MM.1S (cell line): ENCODE results near the gene PROB1.

Experiments used
- DNase-seq: peaks from one replicate; pipeline ENCODE4 v3.0.0-alpha.2; 2015
- H2AFZ ChIP-seq: fragments of 300-600 bp; sonication (generic); 2 replicates; pipeline ENCODE4 v1.6.0; 2016; ENCODE audit warnings: antibody characterized with exemption, low read length
- H3F3A ChIP-seq: fragments of 300-600 bp; sonication (generic); 2 replicates; pipeline ENCODE4 v1.6.1; 2016; ENCODE audit warnings: mild to moderate bottlenecking, antibody characterized with exemption, low read length, moderate library complexity, mixed read lengths; ENCODE audit not compliant: insufficient read depth
- H3K27ac ChIP-seq: fragments of 300-600 bp; sonication (generic); 2 replicates; pipeline ENCODE4 v1.5.1; 2016; ENCODE audit warnings: mild to moderate bottlenecking, low read length
- H3K27me3 ChIP-seq: fragments of 300-600 bp; sonication (generic); replicated peaks from 2 replicates; pipeline ENCODE4 v1.6.0; 2016; ENCODE audit warnings: low read length; ENCODE audit not compliant: insufficient read depth
- H3K36me3 ChIP-seq: fragments of 300-600 bp; sonication (generic); replicated peaks from 2 replicates; pipeline ENCODE4 v1.6.1; 2016; ENCODE audit warnings: mild to moderate bottlenecking, low read length, mixed read lengths; ENCODE audit not compliant: insufficient read depth
- H3K4me1 ChIP-seq: fragments of 300-600 bp; sonication (generic); 2 replicates; pipeline ENCODE4 v1.6.1; 2016; ENCODE audit warnings: low read length, mixed read lengths
- H3K4me2 ChIP-seq: fragments of 300-600 bp; sonication (generic); 2 replicates; pipeline ENCODE4 v1.6.0; 2016; ENCODE audit warnings: low read depth, low read length
- H3K4me3 ChIP-seq: fragments of 300-600 bp; sonication (generic); 2 replicates; pipeline ENCODE4 v1.5.1; 2016; ENCODE audit warnings: low read length, mixed read lengths
- H3K79me2 ChIP-seq: fragments of 300-600 bp; sonication (generic); 2 replicates; pipeline ENCODE4 v1.6.1; 2016; ENCODE audit warnings: mixed run types, low read length, mixed read lengths
- H3K9ac ChIP-seq: fragments of 300-600 bp; sonication (generic); 2 replicates; pipeline ENCODE4 v1.6.1; 2016; ENCODE audit warnings: low read length, mixed read lengths
- H3K9me2 ChIP-seq: fragments of 300-600 bp; sonication (generic); replicated peaks from 2 replicates; pipeline ENCODE4 v1.6.1; 2016; ENCODE audit warnings: mild to moderate bottlenecking, low read length, mixed read lengths; ENCODE audit not compliant: insufficient read depth
- H3K9me3 ChIP-seq: fragments of 300-600 bp; sonication (generic); replicated peaks from 2 replicates; pipeline ENCODE4 v1.6.1; 2016; ENCODE audit warnings: mild to moderate bottlenecking, low read length, mixed read lengths; ENCODE audit not compliant: insufficient read depth
- H4K20me1 ChIP-seq: fragments of 300-600 bp; sonication (generic); 2 replicates; pipeline ENCODE4 v1.6.1; 2016; ENCODE audit warnings: mild to moderate bottlenecking, low read length, moderate library complexity, mixed read lengths; ENCODE audit not compliant: insufficient read depth
- CTCF ChIP-seq: fragments of 300-600 bp; sonication (generic); IDR thresholded peaks from 2 replicates; pipeline ENCODE4 v1.5.1; 2016; ENCODE audit warnings: antibody characterized with exemption, low read length, mixed read lengths
- EZH2 ChIP-seq: fragments of 300-600 bp; sonication (generic); optimal IDR thresholded peaks from 2 replicates; pipeline ENCODE3; 2017; ENCODE audit warnings: low read depth, mild to moderate bottlenecking, antibody characterized with exemption, low read length, mixed read lengths
- EZH2phosphoT487 ChIP-seq: fragments of 300-600 bp; sonication (generic); IDR thresholded peaks from 2 replicates; pipeline ENCODE4 v1.6.1; 2018; ENCODE audit warnings: antibody characterized with exemption, low read length

PROB1 gene

GRCh38 chr5:139383275-139383992 lies 11.5 kb downstream of the PROB1 start, which contains the start of gene SLC23A1:
Gene SLC23A1 (minus strand): TSS chr5:139383297. CDS start chr5:139383253, 44 bp downstream.
- Histone ChIP-seq H3K79me2 (peaks cover 18% of the 10 kb centered on the region), H3K9ac (no peak within 1 kb of the TSS), H4K20me1 (no peaks in the 10 kb centered on the region), H3K9me3 (no peaks in the 10 kb centered on the region), H3K27me3 (no peaks in the 10 kb centered on the region), H3K4me1 (peaks cover 38% of the 10 kb centered on the region), H3K4me3 (no peak within 1 kb of the TSS), H2AFZ (no peak within 1 kb of the TSS), H3K36me3 (no peaks in the 10 kb centered on the region), H3K9me2 (no peaks in the 10 kb centered on the region), H3K27ac (peak within 1 kb of the TSS; percentile 98; the same call in 1 of the 2 replicates), H3F3A (peaks cover 57% of the 10 kb centered on the region), H3K4me2 (no peak within 1 kb of the TSS)
- no peak for TF ChIP-seq EZH2phosphoT487
- TF ChIP-seq EZH2 = no peak
- TF ChIP-seq CTCF = no peak
- DNase-seq = no peak

GRCh38 chr5:139382807-139383206 lies 12.1 kb downstream of the PROB1 start:
- no peak for DNase-seq
- peaks cover 35% of the 10 kb centered on the region for H3K4me1 ChIP-seq
- no peaks in the 10 kb centered on the region for H3K27me3 ChIP-seq
- no peak overlapping the region for H3K27ac ChIP-seq
- peaks cover 51% of the 10 kb centered on the region for H3F3A ChIP-seq
- TF ChIP-seq EZH2phosphoT487 (no peak), CTCF (no peak), EZH2 (no peak)
- no peak overlapping the region for H2AFZ ChIP-seq
- peaks cover 11% of the 10 kb centered on the region for H3K79me2 ChIP-seq
- no peak overlapping the region for H3K4me3 ChIP-seq
- H3K4me2 ChIP-seq = no peak overlapping the region
- no peaks in the 10 kb centered on the region for H3K9me3 ChIP-seq
- no peaks in the 10 kb centered on the region for H4K20me1 ChIP-seq
- H3K9ac ChIP-seq = no peak overlapping the region
- no peaks in the 10 kb centered on the region for H3K9me2 ChIP-seq
- H3K36me3 ChIP-seq = no peaks in the 10 kb centered on the region

GRCh38 chr5:139381837-139382761 lies 12.8 kb downstream of the PROB1 start:
- Histone ChIP-seq H3K9me3 (no peaks in the 10 kb centered on the region), H3K4me2 (no peak overlapping the region), H3K4me3 (no peak overlapping the region), H3K27ac (no peak overlapping the region), H3K27me3 (no peaks in the 10 kb centered on the region), H3K9ac (no peak overlapping the region), H3F3A (peaks cover 44% of the 10 kb centered on the region), H3K36me3 (no peaks in the 10 kb centered on the region), H3K4me1 (peaks cover 30% of the 10 kb centered on the region), H4K20me1 (no peaks in the 10 kb centered on the region), H3K9me2 (no peaks in the 10 kb centered on the region), H2AFZ (no peak overlapping the region), H3K79me2 (peaks cover 5% of the 10 kb centered on the region; the same call in 1 of the 2 replicates)
- TF ChIP-seq EZH2phosphoT487 (no peak), CTCF (no peak), EZH2 (no peak)
- no peak for DNase-seq
